Measurements from ENCODE around the gene FRYL. TPM values are rescaled to one million over a fixed set of nuclear protein-coding genes. Genes with fewer than 3 reads are reported as not detected.

FRYL gene
- total and polyA plus RNA-seq, 2 of the 13 experiments (the other 11 are each of a cell fraction or from before 2014, with no cell fraction given), result 9.7 to 19.6 TPM

DNA sequence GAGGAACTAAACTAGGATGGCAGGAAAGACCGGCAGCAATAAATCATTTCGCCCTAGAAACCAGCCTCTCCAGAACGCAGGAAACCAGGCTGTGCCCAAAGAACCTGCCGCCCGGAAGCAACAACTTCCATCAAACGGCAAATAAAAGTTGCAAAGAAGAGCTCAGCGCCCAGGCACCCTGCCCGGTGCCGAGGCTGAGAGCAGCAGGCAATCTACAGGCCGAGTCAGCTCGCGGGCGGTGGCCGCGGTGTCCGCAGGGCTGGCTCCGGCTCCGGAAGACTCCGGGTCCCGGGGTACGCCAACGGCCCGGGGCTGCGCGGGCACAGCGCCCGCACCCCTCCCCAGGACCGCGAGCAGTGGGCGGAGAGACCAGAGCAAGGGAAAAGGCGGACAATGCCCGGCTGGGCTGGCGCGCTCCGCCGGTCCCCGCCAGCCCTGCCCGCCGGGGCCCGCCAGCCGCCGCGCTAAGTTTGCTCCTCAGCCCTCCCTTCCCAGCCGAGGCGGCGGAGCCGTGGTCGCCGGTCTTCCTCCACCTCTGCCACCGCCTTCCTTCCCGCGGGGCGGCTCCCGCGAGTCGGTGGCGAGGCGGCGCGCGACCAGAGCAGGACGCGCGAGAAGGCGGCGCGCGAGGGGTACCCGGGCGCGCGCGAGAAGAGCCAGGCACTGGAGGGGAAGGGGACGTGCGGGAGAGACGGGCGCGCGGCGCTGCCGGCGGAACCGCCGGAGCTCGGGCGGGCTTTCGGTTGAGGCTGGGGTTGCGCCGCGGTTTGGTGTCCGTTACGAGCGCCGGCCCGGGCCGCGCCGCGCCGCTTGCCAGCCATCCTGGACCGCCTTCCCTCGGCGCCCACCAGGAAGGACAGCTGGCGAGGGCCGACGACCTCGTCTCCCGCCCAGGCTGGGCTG lies 733 bp downstream of the FRYL start (continued):
- TF ChIP-seq, protein P1, sequence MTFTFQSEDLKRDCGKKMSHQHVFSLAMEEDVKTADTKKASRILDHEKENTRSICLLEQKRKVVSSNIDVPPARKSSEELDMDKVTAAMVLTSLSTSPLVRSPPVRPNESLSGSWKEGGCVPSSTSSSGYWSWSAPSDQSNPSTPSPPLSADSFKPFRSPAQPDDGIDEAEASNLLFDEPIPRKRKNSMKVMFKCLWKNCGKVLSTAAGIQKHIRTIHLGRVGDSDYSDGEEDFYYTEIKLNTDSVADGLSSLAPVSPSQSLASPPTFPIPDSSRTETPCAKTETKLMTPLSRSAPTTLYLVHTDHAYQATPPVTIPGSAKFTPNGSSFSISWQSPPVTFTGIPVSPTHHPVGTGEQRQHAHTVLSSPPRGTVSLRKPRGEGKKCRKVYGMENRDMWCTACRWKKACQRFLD (CRISPR knock-in tag; IDR thresholded peaks at IDR 0.05; ENCODE audit: borderline replicate concordance), result no peak
- TF ChIP-seq, protein P2, sequence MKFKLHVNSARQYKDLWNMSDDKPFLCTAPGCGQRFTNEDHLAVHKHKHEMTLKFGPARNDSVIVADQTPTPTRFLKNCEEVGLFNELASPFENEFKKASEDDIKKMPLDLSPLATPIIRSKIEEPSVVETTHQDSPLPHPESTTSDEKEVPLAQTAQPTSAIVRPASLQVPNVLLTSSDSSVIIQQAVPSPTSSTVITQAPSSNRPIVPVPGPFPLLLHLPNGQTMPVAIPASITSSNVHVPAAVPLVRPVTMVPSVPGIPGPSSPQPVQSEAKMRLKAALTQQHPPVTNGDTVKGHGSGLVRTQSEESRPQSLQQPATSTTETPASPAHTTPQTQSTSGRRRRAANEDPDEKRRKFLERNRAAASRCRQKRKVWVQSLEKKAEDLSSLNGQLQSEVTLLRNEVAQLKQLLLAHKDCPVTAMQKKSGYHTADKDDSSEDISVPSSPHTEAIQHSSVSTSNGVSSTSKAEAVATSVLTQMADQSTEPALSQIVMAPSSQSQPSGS (CRISPR knock-in tag; IDR thresholded peaks at IDR 0.05), result peak; percentile 21; the same call in 1 of the 2 replicates
- TF ChIP-seq XBP1 (CRISPR knock-in tag; IDR thresholded peaks at IDR 0.05) (no peak), SP5 (CRISPR knock-in tag; IDR thresholded peaks at IDR 0.05; ENCODE audit: borderline replicate concordance, low read depth) (no peak), PHF21A (CRISPR knock-in tag; IDR thresholded peaks at IDR 0.05) (0 out of 2 replicates have a peak, but pooled peaks have one; percentile 29), HOXA7 (CRISPR knock-in tag; IDR thresholded peaks at IDR 0.05) (no peak), ZNF350 (CRISPR knock-in tag; IDR thresholded peaks at IDR 0.05; ENCODE audit: borderline replicate concordance, low read depth) (no peak)
- TF ChIP-seq, protein P3, sequence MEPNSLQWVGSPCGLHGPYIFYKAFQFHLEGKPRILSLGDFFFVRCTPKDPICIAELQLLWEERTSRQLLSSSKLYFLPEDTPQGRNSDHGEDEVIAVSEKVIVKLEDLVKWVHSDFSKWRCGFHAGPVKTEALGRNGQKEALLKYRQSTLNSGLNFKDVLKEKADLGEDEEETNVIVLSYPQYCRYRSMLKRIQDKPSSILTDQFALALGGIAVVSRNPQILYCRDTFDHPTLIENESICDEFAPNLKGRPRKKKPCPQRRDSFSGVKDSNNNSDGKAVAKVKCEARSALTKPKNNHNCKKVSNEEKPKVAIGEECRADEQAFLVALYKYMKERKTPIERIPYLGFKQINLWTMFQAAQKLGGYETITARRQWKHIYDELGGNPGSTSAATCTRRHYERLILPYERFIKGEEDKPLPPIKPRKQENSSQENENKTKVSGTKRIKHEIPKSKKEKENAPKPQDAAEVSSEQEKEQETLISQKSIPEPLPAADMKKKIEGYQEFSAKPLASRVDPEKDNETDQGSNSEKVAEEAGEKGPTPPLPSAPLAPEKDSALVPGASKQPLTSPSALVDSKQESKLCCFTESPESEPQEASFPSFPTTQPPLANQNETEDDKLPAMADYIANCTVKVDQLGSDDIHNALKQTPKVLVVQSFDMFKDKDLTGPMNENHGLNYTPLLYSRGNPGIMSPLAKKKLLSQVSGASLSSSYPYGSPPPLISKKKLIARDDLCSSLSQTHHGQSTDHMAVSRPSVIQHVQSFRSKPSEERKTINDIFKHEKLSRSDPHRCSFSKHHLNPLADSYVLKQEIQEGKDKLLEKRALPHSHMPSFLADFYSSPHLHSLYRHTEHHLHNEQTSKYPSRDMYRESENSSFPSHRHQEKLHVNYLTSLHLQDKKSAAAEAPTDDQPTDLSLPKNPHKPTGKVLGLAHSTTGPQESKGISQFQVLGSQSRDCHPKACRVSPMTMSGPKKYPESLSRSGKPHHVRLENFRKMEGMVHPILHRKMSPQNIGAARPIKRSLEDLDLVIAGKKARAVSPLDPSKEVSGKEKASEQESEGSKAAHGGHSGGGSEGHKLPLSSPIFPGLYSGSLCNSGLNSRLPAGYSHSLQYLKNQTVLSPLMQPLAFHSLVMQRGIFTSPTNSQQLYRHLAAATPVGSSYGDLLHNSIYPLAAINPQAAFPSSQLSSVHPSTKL (CRISPR knock-in tag; IDR thresholded peaks at IDR 0.05), result 0 out of 2 replicates have a peak, but pooled peaks have one; percentile 7
- TF ChIP-seq, protein P4, sequence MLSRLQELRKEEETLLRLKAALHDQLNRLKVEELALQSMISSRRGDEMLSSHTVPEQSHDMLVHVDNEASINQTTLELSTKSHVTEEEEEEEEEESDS (CRISPR knock-in tag; IDR thresholded peaks at IDR 0.05; ENCODE audit: borderline replicate concordance), result no peak
- TF ChIP-seq, protein P5, sequence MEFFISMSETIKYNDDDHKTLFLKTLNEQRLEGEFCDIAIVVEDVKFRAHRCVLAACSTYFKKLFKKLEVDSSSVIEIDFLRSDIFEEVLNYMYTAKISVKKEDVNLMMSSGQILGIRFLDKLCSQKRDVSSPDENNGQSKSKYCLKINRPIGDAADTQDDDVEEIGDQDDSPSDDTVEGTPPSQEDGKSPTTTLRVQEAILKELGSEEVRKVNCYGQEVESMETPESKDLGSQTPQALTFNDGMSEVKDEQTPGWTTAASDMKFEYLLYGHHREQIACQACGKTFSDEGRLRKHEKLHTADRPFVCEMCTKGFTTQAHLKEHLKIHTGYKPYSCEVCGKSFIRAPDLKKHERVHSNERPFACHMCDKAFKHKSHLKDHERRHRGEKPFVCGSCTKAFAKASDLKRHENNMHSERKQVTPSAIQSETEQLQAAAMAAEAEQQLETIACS (CRISPR knock-in tag; IDR thresholded peaks at IDR 0.05), result peak; percentile 88
- TF ChIP-seq, protein P6, sequence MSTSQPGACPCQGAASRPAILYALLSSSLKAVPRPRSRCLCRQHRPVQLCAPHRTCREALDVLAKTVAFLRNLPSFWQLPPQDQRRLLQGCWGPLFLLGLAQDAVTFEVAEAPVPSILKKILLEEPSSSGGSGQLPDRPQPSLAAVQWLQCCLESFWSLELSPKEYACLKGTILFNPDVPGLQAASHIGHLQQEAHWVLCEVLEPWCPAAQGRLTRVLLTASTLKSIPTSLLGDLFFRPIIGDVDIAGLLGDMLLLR (CRISPR knock-in tag; IDR thresholded peaks at IDR 0.05), result peak; percentile 25; the same call in 1 of the 2 replicates
- TF ChIP-seq, protein P7, sequence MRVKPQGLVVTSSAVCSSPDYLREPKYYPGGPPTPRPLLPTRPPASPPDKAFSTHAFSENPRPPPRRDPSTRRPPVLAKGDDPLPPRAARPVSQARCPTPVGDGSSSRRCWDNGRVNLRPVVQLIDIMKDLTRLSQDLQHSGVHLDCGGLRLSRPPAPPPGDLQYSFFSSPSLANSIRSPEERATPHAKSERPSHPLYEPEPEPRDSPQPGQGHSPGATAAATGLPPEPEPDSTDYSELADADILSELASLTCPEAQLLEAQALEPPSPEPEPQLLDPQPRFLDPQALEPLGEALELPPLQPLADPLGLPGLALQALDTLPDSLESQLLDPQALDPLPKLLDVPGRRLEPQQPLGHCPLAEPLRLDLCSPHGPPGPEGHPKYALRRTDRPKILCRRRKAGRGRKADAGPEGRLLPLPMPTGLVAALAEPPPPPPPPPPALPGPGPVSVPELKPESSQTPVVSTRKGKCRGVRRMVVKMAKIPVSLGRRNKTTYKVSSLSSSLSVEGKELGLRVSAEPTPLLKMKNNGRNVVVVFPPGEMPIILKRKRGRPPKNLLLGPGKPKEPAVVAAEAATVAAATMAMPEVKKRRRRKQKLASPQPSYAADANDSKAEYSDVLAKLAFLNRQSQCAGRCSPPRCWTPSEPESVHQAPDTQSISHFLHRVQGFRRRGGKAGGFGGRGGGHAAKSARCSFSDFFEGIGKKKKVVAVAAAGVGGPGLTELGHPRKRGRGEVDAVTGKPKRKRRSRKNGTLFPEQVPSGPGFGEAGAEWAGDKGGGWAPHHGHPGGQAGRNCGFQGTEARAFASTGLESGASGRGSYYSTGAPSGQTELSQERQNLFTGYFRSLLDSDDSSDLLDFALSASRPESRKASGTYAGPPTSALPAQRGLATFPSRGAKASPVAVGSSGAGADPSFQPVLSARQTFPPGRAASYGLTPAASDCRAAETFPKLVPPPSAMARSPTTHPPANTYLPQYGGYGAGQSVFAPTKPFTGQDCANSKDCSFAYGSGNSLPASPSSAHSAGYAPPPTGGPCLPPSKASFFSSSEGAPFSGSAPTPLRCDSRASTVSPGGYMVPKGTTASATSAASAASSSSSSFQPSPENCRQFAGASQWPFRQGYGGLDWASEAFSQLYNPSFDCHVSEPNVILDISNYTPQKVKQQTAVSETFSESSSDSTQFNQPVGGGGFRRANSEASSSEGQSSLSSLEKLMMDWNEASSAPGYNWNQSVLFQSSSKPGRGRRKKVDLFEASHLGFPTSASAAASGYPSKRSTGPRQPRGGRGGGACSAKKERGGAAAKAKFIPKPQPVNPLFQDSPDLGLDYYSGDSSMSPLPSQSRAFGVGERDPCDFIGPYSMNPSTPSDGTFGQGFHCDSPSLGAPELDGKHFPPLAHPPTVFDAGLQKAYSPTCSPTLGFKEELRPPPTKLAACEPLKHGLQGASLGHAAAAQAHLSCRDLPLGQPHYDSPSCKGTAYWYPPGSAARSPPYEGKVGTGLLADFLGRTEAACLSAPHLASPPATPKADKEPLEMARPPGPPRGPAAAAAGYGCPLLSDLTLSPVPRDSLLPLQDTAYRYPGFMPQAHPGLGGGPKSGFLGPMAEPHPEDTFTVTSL (CRISPR knock-in tag; IDR thresholded peaks at IDR 0.05; ENCODE audit: borderline replicate concordance), result no peak

All from HepG2 (cell line).